K562 (cell line): ENCODE data around the gene GTF3C4. TPM values are rescaled to one million over a fixed set of nuclear protein-coding genes. Genes with fewer than 3 reads are reported as not detected.
A peak's percentile ranks its signal among the peaks of the same experiment; 100 is the strongest.

Experiments
- ATAC-seq: fragments of 200-7000 bp; cut with Tn5 transposase; 3 replicates; pipeline ENCODE4 v1.9.1; 2020; ENCODE audit warnings: moderate library complexity
- BruUV-seq: library from RNA; stranded (reverse); fragments of 400-500 nt; replicated peaks from 2 replicates; lab custom pipeline; 2021; lab: Mats Ljungman, UMichigan
- CTCF ChIA-PET: fragments of 300-600 bp; formaldehyde crosslinking; extraction: SDS; loops from one replicate; lab custom pipeline; 2021; ENCODE audit warnings: low intra/inter-chr PET ratio; lab: Yijun Ruan, JAX
- POLR2A ChIA-PET: fragments of 300-600, 350-650 bp; sonication (Branson Sonifier 250); formaldehyde crosslinking; extraction: SDS; loops from one replicate; lab custom pipeline; 2021; ENCODE audit warnings: antibody characterized with exemption, inconsistent platforms; lab: Yijun Ruan, JAX
- DNase-seq, 4 experiments: peaks; one replicate each; pipeline versions ENCODE4 v3.0.0 to v3.0.0-alpha.2; 2011 to 2018; ENCODE audit warnings: low spot score in 3 of 4, mixed read lengths in 3 of 4; ENCODE audit errors: extremely low read depth in 1 of 4
- FAIRE-seq: peaks from 2 replicates; lab custom pipeline; 2011; peaks lifted over from hg19 to GRCh38; lab: Jason Lieb, UNC
- H2AFZ ChIP-seq: 2 replicates; pipeline ENCODE4 v1.6.0; 2011; ENCODE audit warnings: low read depth, low read length, control low read depth, inconsistent platforms
- H3K27ac ChIP-seq: fragments of 200-600 bp; 3 replicates; pipeline ENCODE4 v1.8.0; 2011; ENCODE audit warnings: low read depth, mild to moderate bottlenecking, control low read depth, inconsistent platforms, low read length, moderate library complexity, mixed read lengths; ENCODE audit errors: extremely low read depth
- H3K27me3 ChIP-seq, 2 experiments: fragments of 300-600 bp in 1 of 2; 2 replicates in 1 of 2; 3 replicates in 1 of 2; pipeline versions ENCODE4 v1.6.0 to v1.8.0; 2011; ENCODE audit warnings: inconsistent platforms in 2 of 2, low read length in 2 of 2, mild to moderate bottlenecking in 1 of 2, mixed read lengths in 1 of 2, moderate library complexity in 1 of 2; ENCODE audit not compliant: control insufficient read depth in 2 of 2, insufficient read depth in 2 of 2
- H3K36me3 ChIP-seq: fragments of 300-600 bp; 3 replicates; pipeline ENCODE4 v1.8.0; 2011; ENCODE audit warnings: mild to moderate bottlenecking, low read length, inconsistent platforms; ENCODE audit not compliant: control insufficient read depth, insufficient read depth
- H3K4me1 ChIP-seq, 2 experiments: fragments of 200-600 bp in 1 of 2; replicated peaks in 1 of 2; 2 replicates in 1 of 2; 3 replicates in 1 of 2; pipeline versions ENCODE4 v1.5.1 to v1.8.0; 2011; ENCODE audit warnings: inconsistent platforms in 2 of 2, low read length in 2 of 2, mild to moderate bottlenecking in 1 of 2, mixed read lengths in 1 of 2, moderate library complexity in 1 of 2; ENCODE audit not compliant: control insufficient read depth in 2 of 2, insufficient read depth in 2 of 2
- H3K4me2 ChIP-seq: 2 replicates; pipeline ENCODE4 v1.6.1; 2011; ENCODE audit warnings: low read length, control low read depth, inconsistent platforms, mixed read lengths; ENCODE audit not compliant: insufficient read depth
- H3K4me3 ChIP-seq: fragments of 200-600 bp; sonication (generic), shearing (Covaris generic); 2 replicates; pipeline ENCODE4 v1.5.1; 2016; ENCODE audit warnings: control low read depth, inconsistent platforms
- H3K79me2 ChIP-seq: fragments of 200-600 bp; 3 replicates; pipeline ENCODE4 v1.8.0; 2011; ENCODE audit warnings: low read length, inconsistent platforms; ENCODE audit not compliant: control insufficient read depth, insufficient read depth
- H3K9ac ChIP-seq, 2 experiments: 2 replicates each; pipeline versions ENCODE4 v1.6.0 to v1.6.1; 2011; ENCODE audit warnings: low read depth in 2 of 2, low read length in 2 of 2, control low read depth in 1 of 2, inconsistent platforms in 1 of 2, mild to moderate bottlenecking in 1 of 2, mixed read lengths in 1 of 2; ENCODE audit not compliant: insufficient read depth in 1 of 2
- H3K9me1 ChIP-seq: one replicate; pipeline ENCODE4 v1.6.0; 2011; ENCODE audit warnings: inconsistent platforms, mild to moderate bottlenecking, low read length, moderate library complexity; ENCODE audit not compliant: control insufficient read depth, insufficient read depth
- H3K9me3 ChIP-seq: replicated peaks from 2 replicates; pipeline ENCODE4 v1.5.1; 2011; ENCODE audit warnings: low read depth, low read length, inconsistent platforms; ENCODE audit not compliant: control insufficient read depth, insufficient read depth
- H4K20me1 ChIP-seq: replicated peaks from 2 replicates; pipeline ENCODE4 v1.6.1; 2011; ENCODE audit warnings: low read length, inconsistent platforms, mixed read lengths; ENCODE audit not compliant: control insufficient read depth, insufficient read depth
- ATF7 ChIP-seq: fragments of 450-650 bp; IDR thresholded peaks from 2 replicates; pipeline ENCODE4 v1.7.1; 2014; ENCODE audit warnings: mild to moderate bottlenecking, moderate library complexity
- EZH2 ChIP-seq: IDR thresholded peaks from 2 replicates; pipeline ENCODE4 v1.6.1; 2012; ENCODE audit warnings: low read depth, mild to moderate bottlenecking, inconsistent platforms, low read length, borderline replicate concordance
- GATAD2A ChIP-seq: fragments of 450-650 bp; IDR thresholded peaks from 2 replicates; pipeline ENCODE4 v1.6.1; 2017
- PRDM10 ChIP-seq: fragments of 450-650 bp; IDR thresholded peaks from 2 replicates; pipeline ENCODE4 v1.6.1; 2018; ENCODE audit not compliant: partially characterized antibody
- YY1 ChIP-seq, 3 experiments: IDR thresholded peaks; 2 replicates each; pipeline ENCODE4 v1.6.1; 2011; ENCODE audit warnings: low read length in 2 of 3, mild to moderate bottlenecking in 2 of 3, moderate library complexity in 2 of 3, borderline replicate concordance in 1 of 3, control low read depth in 1 of 3, low read depth in 1 of 3; ENCODE audit not compliant: insufficient read depth in 3 of 3, insufficient replicate concordance in 2 of 3, control insufficient read depth in 1 of 3, insufficient read length in 1 of 3; ENCODE audit errors: extremely low read depth in 1 of 3
- ZC3H11A ChIP-seq: IDR thresholded peaks from 2 replicates; pipeline ENCODE4 v1.6.1; 2012; ENCODE audit warnings: low read depth, low read length, improper control_type of control experiment
- ZFPM2 ChIP-seq: fragments of 250-450 bp; sonication (Bioruptor Pico); IDR thresholded peaks from 2 replicates; pipeline ENCODE4 v1.5.1; 2022; ENCODE audit warnings: mild to moderate bottlenecking
- ZNF124 ChIP-seq: sonication (generic); formaldehyde crosslinking; IDR thresholded peaks from 2 replicates; pipeline ENCODE4 v1.8.1; 2022; ENCODE audit warnings: missing genetic modification reagents
- ZNF316 ChIP-seq: fragments of 450-650 bp; IDR thresholded peaks from 2 replicates; pipeline ENCODE4 v1.6.1; 2016
- WGBS: fragments of 100-300 bp; shearing (Covaris generic); methylation state at CpG from one replicate; pipeline ENCODE4 v1.1.6; 2016; ENCODE audit warnings: low coverage, mixed read lengths; ENCODE audit not compliant: insufficient coverage; ENCODE audit errors: missing lambda C conversion rate; 5-methylcytosine and 5-hydroxymethylcytosine counted together
- in situ Hi-C: fragments of 300-500 bp; cut with MboI; formaldehyde crosslinking; loops from 4 replicates; pipeline ENCODE4 v1.15.0; 2018; ENCODE audit warnings: inconsistent platforms, mixed read lengths
- intact Hi-C: fragments of 100-400 bp; cut with micrococcal nuclease; formaldehyde crosslinking; loops from 2 replicates; pipeline ENCODE4 v1.14.2; 2022
- polyA plus RNA-seq, 8 experiments: library from polyadenylated mRNA; depleted of rRNA in 4 of 8; stranded (reverse) in 5 of 8; unstranded in 3 of 8; fragments of >200 nt; fragmentation: Nextera tagmentation in 2 of 8; fragmentation: Illumina TruSeq in 1 of 8; extraction: Ambion mirVana in 2 of 8; extraction: Trizol in 1 of 8; gene quantifications; 2 replicates each; pipeline versions ENCODE4 v1.2.1 to v1.2.3, GENCODE V29; 2011 to 2014; ENCODE audit warnings: inconsistent platforms in 1 of 8, missing spikeins in 1 of 8
- total RNA-seq, 7 experiments: library from RNA; depleted of rRNA in 6 of 7; stranded (reverse); fragments of >200 nt in 6 of 7; fragmentation: Illumina TruSeq in 2 of 7; extraction: Trizol in 2 of 7; gene quantifications; 2 replicates each; pipeline versions ENCODE4 v1.2.1 to v1.2.3, GENCODE V29; 2011 to 2021; ENCODE audit warnings: low replicate concordance in 1 of 7

The GTF3C4 gene
- total and polyA plus RNA-seq, 9 of the 15 experiments (the other 6 are each of a cell fraction or from before 2014, with no cell fraction given), result 3.9 to 20.0 (median 12.2) TPM

- POLR2A ChIA-PET, result interaction anchor here (0.9 kb wide), 2 partner anchors 10 to 28 kb away, joined by 3 read pairs; no protein-coding TSS in a partner anchor
- Histone ChIP-seq H3K4me3 (no peak overlapping the region), H3K9ac (no peak overlapping the region), H3K4me1 (no peaks in the 10 kb centered on the region; a peak in 1 of 5 replicates), H3K27ac (no peak overlapping the region), H3K79me2 (no peaks in the 10 kb centered on the region), H3K9me1 (peaks cover 3% of the 10 kb centered on the region), H3K27me3 (peaks cover 63 to 71% of the 10 kb centered on the region in 2 experiments), H3K36me3 (no peaks in the 10 kb centered on the region), H3K9me3 (no peaks in the 10 kb centered on the region), H4K20me1 (no peaks in the 10 kb centered on the region; the same call in 1 of the 2 replicates), H2AFZ (peak overlapping the region; percentile 17; the same call in 1 of the 2 replicates)
- intact Hi-C loops (no loop called here), in situ Hi-C loops (no loop called here)
- DNase-seq (no peak), ATAC-seq (no peak), FAIRE-seq (no peak)
- CTCF ChIA-PET, result no interaction called here
- no TSS peak for BruUV-seq
- peak in 1 of 3 experiments; percentile 18 for TF ChIP-seq YY1 (IDR thresholded peaks at IDR 0.05; ENCODE audit: borderline replicate concordance in 1 of 3, control insufficient read depth in 1 of 3, extremely low read depth in 1 of 3, insufficient read depth in 3 of 3, insufficient read length in 1 of 3, insufficient replicate concordance in 2 of 3, low read depth in 1 of 3, low read length in 2 of 3)
- no peak for TF ChIP-seq ZFPM2 (CRISPR knock-in tag)
- TF ChIP-seq ATF7, result no peak
- no peak for TF ChIP-seq ZNF124 (CRISPR knock-in tag)
- TF ChIP-seq PRDM10, result peak; percentile 14
- no peak for TF ChIP-seq GATAD2A
- TF ChIP-seq ZNF316, result no peak
- TF ChIP-seq ZC3H11A, result no peak
- no peak for TF ChIP-seq EZH2
- TF ChIP-seq, all 486 proteins: peak for 2
- no peak overlapping the region for H3K4me2 ChIP-seq
- WGBS, result 5% methylated on average over 9 of the region's 9 CpGs
These were observed 69.5 kb downstream of the GTF3C4 start for GRCh38 chr9:132739710-132740310.
